ENCODE data around the gene RFX5.

RFX5 gene

DNA sequence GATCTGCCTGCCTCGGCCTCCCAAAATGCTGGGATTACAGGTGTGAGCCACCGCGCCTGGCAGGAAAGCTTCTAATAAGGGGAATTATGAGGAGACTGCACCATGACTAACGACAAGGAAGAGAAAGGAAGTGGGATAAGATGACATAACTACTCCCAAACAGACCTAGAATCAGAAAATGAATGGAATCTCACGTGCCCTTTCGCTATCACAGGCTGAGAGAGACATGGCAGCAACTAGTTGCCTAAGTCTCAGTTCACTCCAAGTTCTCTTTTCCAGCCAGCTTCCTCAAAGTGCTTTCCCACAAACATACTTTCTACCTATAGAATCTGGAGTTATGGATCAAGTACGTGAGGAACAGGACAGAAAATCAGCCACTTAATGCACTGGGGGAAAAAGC, 21.8 kb downstream of the RFX5 start:
- no peak for DNase-seq (ENCODE audit: low read depth, low spot score)

DNA sequence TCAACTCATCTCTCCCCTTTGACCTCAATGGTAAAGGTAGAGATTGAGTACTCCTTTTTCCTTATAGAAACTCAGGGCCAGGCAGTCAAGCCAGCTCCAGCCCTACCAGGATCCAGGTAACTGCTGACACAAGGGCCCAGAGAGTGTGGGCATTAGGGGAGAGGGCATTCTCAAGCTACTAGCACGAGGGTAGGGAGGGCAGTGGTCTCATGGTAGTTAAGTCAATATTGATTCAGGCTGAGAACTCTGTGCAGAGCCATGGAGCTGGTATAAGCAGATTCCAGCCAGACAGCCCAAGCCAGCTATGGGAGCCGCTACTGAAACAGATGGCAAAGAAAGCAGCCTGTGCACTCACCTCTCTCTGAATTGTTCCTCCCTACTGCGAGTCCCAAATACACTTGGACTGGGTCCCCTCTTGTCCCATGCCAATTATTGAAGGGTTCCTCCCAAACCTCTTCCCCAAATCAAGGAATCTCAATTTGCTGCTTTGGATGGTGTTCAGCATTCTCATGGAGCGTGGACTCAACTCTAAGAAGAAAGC, 22.6 kb downstream of the RFX5 start:
- no peak for DNase-seq (ENCODE audit: low read depth, low spot score)

DNA sequence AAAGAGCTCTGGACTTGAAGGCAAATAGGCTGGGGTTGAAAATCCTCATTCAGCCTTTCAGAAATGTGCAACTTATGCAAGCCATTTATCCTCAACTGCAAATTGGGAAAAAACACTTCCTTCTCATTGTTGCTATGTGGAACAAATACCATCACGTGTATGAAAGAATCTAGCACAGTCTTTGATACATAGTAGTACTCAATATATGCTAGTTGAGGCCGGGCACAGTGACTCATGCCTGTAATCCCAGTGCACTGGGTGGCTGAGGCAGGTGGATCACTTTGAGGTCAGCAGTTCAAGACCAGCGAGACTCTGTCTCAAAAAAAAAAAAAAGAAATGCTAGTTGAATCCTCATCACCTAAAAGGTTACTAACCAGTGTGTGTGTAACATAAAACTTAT, 28.1 kb downstream of the RFX5 start:
- DNase-seq (ENCODE audit: low read depth, low spot score): no peak

DNA sequence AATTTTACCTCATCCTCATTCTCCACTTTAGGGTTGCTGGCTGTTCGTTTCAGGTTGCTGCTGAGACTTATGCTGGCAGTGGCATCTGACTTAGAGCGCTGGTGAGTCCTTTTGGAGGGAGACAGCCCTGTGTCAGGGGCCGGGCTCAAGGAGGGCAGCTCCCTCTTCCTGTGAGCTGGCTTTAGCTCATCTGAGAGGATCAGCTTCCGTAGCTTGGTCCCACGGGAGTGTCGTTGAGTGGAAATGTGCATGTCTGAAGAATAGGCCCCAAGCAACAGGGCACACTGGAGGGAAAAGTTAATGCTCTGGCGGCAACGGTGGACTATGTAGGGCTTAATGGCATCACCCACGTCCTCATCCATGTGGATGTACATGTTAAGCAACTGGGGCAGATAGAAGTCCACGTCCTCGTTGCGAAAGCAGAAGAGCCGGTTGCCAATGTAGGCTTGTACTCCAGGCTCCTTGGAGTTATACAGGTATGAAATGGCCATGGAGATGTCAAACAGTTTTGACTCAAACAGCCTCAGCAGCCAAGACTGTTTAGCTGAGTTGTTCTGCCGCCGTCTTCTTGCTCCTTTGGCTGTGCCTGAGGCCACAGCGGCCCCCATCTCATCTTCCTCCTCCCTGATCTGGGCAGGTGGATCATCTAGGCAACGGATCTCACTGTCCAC, 31.4 kb downstream of the RFX5 start:
- DNase-seq (ENCODE audit: low read depth, low spot score): no peak

DNA sequence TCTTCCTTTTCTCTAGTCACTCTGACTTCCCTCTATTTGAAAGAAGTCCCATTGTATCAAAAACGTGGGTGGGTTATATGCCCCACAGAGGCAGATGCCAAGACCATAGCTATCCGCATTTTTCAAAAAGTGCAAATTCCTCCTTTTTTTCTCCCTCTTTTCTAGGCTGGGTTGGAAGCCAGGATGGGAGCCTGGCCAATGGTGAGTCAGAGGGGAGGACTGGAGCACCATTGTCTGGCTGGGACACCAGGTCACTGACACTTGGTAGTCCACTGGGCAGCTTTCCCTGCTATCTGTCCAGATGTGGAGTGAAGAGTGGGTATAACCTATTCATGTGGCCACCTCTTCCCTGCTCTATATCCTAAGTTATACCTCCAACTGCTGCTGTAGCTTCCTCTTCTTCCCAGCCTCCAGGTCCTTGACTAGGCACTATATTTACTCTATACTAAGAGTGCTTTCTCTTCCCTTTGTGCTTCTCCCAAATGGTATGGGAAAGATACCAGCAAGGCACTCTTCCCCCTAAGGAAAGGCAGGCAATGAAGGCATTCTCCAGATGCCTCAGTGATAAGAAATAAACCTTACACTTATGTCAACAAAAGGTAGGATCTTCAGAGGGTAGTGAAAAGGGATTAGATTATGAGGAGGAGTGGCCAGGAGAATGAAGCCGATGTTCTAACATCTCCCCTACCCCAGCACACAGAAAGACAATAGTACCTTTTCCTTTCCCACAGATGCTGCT, 32.7 kb downstream of the RFX5 start:
- DNase-seq (ENCODE audit: low read depth, low spot score): no peak

DNA sequence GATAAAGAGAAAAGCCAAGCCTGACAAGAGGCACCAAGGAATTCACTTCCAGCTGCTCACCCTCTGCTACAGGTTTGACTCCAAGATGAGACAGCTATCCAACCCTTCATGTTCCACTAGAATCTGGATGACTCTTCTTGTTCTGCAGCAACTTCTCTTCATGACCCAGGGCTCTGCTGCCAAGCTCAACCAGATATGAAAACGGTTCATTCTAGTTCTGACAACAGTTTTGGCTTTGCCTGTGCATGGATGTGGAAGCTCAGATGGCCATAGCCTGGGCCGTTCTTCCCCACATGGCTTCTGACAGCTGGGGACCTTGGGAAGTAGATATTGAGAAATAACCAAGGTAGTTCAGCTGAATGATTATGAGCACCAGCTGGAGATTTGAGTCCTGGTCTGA, 33.6 kb downstream of the RFX5 start:
- DNase-seq (ENCODE audit: low read depth, low spot score): no peak

DNA sequence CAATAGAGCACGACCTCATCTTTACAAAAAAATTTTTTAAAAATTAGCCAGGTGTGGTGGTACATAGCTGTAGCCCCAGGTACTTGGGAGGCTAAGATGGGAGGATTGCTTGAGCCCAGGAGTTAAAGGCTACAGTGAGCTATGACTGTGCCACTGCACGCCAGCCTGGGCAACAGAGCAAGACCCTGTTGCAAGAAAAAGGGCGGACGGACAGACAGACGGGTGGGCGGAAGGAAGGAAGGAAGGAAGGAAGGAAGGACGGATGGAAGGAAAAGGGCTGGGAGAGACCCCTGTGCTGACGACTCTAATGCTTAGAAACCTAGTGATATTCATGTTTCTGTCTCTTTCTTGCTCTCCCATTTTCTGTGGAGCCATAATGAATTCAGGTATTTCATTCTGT, 34.2 kb downstream of the RFX5 start:
- DNase-seq (ENCODE audit: low read depth, low spot score): no peak

DNA sequence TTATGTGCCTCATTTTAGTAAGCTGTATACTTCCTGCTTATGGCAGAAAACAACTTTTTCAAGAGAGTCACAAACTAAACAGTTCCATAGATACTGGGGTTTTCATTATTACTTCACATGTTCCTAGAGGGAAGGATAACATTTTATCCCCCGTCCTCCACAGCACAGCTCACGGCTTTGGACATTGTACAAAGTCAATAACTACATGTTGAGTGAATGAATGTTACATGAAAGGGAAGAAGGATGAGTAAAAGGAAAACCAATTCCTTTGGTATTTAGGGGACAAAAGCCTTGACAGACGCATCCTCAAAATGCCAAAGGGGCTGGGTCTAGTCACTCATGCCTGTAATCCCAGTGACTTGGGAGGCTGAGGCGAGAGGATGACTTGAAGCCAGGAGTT, 34.6 kb downstream of the RFX5 start:
- no peak for DNase-seq (ENCODE audit: low read depth, low spot score)

DNA sequence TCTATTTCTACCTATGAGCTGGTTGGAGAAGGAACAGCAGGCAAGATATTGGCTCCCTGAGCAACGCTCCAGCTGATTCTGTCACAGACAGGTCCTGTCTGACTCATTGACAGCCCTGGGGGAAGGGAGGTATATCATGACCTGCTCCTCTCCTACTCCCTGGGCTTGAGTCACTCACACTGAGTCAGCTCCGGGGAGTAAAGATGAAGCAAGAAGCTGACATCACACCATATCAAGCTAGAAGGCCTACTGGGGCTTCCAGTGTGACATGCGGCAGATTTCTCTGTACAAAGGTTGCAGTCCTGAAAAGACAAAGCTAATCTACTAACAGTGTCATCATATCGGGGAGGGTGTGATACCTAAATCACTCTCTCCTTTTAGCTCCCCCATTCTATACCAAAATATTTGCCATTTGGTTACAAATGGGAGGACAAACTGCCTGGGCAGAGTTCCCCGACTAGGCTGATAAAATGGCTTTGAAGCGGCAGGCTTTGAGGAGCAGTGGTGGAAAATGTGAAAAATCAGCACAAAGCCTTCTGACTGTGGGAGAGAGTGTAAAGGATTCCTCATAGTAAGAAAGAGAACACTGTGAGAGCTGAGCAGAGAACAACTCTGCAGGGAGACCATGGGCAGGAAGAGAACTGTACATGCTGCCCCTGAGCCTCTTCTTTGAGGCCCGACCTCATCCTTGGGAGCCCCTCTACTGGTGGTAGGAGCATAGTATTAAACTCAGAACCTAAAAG, 35.3 kb downstream of the RFX5 start:
- peak; percentile 73 for DNase-seq (ENCODE audit: low read depth, low spot score)

DNA sequence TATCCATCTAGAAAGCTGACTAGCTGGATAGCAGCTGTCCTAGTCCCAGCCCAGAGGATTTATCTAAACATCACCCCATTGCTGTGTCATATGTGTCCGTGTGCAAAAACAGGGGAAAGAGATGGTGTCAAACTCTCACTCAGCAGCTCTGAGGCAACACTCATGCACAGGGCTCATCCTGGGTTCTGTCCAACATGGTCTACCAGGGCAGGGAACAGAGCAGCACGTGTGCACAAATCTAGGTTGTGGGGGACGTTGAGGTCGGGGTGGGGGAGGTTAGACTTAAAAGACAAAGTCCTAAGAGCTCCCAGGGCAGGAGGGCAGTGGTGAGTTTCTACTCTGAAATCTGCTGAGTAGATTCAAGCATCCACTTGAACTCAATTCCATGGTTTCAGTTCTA, 36.0 kb downstream of the RFX5 start:
- DNase-seq (ENCODE audit: low read depth, low spot score): no peak

DNA sequence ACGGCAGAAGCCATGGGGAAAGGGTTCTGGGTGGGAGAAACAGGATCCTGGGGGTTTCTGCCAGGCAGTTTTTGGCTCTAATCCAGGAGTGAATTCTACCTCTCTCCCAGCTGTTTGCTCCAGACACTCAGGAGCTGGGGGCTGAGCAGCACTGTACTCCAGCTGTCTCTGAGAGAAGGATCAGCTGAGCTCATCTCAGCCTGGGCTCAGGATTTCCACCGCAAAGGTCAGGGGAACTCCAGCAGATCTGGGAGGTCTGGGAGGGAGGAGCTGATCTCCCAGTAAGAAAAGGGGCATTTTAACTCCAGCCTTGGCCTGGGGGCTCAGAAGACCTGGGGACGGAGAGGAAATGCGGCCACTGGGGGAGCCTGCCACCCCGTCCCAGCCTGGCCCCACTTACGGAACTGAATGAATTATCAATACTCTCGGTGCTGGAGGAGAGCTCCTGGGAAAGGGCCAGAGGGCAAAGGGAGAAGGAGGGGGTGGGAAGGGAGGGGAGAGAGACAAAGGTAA, 37.2 kb downstream of the RFX5 start:
- peak; percentile 83 for DNase-seq (ENCODE audit: low read depth, low spot score)

DNA sequence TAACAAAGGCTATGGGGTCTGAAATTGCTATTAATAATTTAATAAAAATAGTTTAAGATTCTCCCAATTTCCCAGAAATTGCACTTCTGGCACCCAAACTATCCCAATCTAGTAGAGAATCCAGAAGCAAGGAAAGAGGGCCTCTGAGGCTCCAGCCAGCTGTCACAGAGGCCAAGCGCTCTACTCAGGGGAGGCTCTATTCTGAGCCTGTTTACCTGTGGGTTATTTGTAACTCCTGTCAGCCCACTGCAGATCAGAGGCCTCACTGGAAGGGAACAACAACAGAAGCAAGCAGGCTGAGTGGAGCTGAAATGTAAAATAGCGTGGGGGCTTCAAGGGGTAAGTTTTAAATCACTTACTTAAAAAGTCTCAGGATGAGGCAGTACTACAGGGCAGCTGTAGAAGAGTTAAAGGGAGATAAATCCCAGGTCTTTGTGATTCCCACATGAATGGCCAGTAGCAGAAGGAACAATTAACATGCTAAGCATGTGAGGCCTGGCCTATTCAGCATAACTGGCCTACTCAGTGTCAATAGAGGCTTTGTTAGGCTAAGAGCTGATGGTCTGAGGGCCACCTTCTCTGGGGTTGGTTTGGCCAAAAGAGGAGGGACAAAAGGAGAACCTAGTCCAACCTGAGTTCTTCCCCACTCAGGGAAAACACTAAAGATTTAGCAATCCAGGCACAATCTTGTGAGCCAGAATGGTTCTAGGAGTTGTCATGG, 52.1 kb downstream of the RFX5 start:
- peak; percentile 44 for DNase-seq (ENCODE audit: low read depth, low spot score)

DNA sequence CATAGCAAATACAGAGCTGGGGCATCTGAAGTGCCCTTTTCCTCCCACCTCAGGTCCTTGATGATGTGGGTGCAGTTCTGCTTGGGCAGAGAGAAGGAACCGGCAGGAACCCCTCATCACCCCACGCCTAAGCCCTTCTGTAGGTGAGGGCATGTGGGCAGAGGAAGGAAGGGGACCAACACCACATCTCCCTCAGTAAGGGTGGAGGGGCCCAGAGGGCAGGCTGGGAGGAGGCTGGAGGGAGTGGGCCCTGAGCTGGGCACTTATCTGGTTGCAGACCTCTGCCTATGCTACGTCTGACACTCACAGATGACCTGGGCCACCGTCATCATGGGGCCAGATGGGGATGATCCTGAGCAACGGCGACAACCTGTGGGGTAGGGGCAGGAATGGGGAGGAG, 54.0 kb downstream of the RFX5 start:
- DNase-seq (ENCODE audit: low read depth, low spot score): no peak

DNA sequence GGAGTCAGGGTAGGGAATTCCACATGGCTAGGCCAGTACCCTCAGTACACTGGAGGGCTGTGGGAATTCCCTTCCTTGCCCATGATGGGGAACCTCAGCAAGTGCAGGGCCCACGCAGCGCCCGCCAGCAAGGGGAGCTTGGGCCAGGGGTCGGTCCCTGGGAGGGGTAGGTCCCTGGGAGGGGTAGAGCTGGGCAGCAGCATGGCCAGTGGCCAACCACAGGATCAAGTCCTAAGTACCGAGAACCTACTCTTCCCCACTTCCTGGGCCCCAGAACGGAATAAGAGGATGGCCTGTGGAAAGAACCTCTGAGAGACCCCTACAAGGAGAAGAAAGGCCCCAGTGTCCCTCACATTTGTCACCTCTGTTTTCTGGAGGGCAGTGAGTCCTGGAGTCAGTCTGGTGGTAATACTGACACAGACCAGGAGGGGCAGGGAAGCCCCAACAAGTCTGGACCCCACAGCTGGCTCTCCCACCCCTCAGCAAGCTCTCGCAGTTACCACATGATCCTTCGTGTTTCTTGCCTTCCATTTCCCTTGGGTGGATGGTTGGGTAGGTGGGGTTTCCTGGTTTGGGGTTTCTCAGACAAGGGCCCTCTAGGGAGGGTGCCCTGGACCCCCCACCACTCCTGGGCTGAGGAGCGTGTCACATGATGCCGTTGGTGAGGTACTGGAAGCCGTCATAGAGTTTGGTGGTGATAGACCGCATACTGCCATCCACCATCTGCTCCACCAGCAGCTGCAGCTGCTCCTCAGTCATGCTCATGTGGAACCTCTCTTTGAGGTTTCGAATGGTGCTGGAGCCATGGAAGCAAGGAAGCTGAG, 54.6 kb downstream of the RFX5 start:
- no peak for DNase-seq (ENCODE audit: low read depth, low spot score)

DNA sequence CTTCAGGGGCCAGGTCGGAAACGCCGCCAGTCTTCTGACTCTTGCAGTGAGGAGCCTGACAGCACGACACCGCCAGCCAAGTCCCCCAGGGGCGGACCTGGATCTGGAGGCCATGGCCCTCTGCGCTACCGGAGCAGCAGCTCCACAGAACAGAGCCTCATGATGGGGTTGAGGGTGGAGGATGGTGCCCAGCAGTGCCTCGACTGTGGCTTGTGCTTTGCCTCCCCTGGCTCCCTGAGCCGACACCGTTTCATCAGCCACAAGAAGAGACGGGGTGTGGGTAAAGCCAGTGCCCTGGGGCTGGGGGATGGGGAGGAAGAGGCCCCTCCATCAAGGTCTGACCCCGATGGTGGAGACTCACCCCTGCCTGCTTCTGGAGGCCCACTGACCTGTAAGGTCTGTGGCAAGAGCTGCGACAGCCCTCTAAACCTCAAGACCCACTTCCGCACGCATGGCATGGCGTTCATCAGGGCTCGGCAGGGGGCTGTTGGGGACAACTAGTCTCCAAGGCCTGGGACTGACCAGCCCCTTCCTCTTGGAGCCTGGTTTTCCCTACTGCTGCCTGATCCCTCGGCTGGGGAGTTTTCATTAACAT, 56.2 kb downstream of the RFX5 start:
- no peak for DNase-seq (ENCODE audit: low read depth, low spot score)
